Stomach (tissue), 4 donors: ENCODE results near the gene RPN2.

Source experiments
- EP300 ChIP-seq: sonication (generic); formaldehyde crosslinking; IDR thresholded peaks from one replicate; pipeline ENCODE4 v1.6.1; 2017; ENCODE audit warnings: antibody characterized with exemption
- POLR2A ChIP-seq, 4 donors: fragments of 450-650 bp; IDR thresholded peaks; one replicate each; pipeline ENCODE4 v1.6.1; 2016; ENCODE audit warnings: antibody characterized with exemption in 4 of 4, control low read depth in 2 of 4, mild to moderate bottlenecking in 1 of 4, moderate library complexity in 1 of 4
- POLR2AphosphoS5 ChIP-seq, 3 donors: sonication (generic); formaldehyde crosslinking; IDR thresholded peaks; one replicate each; pipeline ENCODE4 v1.6.1; 2016; ENCODE audit warnings: antibody characterized with exemption in 3 of 3
- TF ChIP-seq, protein P1 (sequence below), 7 experiments: fragments of 450-650 bp in 4 of 7; fragments of 200-600 bp in 3 of 7; sonication (generic) in 3 of 7; IDR thresholded peaks; one replicate each; pipeline ENCODE4 v1.5.1; 2016 to 2019; ENCODE audit warnings: antibody characterized with exemption in 7 of 7, control low read depth in 2 of 7, mild to moderate bottlenecking in 1 of 7

- TF ChIP-seq, protein P1, sequence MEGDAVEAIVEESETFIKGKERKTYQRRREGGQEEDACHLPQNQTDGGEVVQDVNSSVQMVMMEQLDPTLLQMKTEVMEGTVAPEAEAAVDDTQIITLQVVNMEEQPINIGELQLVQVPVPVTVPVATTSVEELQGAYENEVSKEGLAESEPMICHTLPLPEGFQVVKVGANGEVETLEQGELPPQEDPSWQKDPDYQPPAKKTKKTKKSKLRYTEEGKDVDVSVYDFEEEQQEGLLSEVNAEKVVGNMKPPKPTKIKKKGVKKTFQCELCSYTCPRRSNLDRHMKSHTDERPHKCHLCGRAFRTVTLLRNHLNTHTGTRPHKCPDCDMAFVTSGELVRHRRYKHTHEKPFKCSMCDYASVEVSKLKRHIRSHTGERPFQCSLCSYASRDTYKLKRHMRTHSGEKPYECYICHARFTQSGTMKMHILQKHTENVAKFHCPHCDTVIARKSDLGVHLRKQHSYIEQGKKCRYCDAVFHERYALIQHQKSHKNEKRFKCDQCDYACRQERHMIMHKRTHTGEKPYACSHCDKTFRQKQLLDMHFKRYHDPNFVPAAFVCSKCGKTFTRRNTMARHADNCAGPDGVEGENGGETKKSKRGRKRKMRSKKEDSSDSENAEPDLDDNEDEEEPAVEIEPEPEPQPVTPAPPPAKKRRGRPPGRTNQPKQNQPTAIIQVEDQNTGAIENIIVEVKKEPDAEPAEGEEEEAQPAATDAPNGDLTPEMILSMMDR (IDR thresholded peaks at IDR 0.05), result no peak
- TF ChIP-seq POLR2AphosphoS5 (IDR thresholded peaks at IDR 0.05), result no peak
- TF ChIP-seq POLR2A (IDR thresholded peaks at IDR 0.05), result no peak
- TF ChIP-seq EP300, result no peak
Observed at GRCh38 chr20:37131486-37131885, 47.6 kb upstream of the RPN2 start.
